Karpas-422 (cell line): ENCODE measurements around the gene LRRC26. TPM values are rescaled to one million over a fixed set of nuclear protein-coding genes. Genes with fewer than 3 reads are reported as not detected.

Experiments used
- DNase-seq: peaks from one replicate; pipeline ENCODE4 v3.0.0-alpha.2; 2015
- H2AFZ ChIP-seq: fragments of 200-600 bp; sonication (generic); 2 replicates; pipeline ENCODE4 v1.6.1; 2014; ENCODE audit warnings: antibody characterized with exemption, low read length, mixed read lengths
- H3K27ac ChIP-seq: fragments of 200-600 bp; sonication (generic); 2 replicates; pipeline ENCODE4 v1.5.1; 2014; ENCODE audit warnings: mild to moderate bottlenecking, low read length, moderate library complexity
- H3K27me3 ChIP-seq: fragments of 200-600 bp; sonication (generic); 2 replicates; pipeline ENCODE4 v1.6.1; 2014; ENCODE audit warnings: low read length, mixed read lengths
- H3K36me3 ChIP-seq: fragments of 200-600 bp; sonication (generic); 2 replicates; pipeline ENCODE4 v1.6.1; 2014; ENCODE audit warnings: low read length, mixed read lengths; ENCODE audit not compliant: insufficient read depth
- H3K4me1 ChIP-seq: fragments of 200-600 bp; sonication (generic); 2 replicates; pipeline ENCODE4 v1.6.1; 2014; ENCODE audit warnings: mild to moderate bottlenecking, low read length, mixed read lengths
- H3K4me2 ChIP-seq: fragments of 200-600 bp; sonication (generic); 2 replicates; pipeline ENCODE4 v1.6.1; 2014; ENCODE audit warnings: low read length, low read depth, mild to moderate bottlenecking; ENCODE audit not compliant: poor library complexity, severe bottlenecking
- H3K4me3 ChIP-seq: fragments of 200-600 bp; sonication (generic); 2 replicates; pipeline ENCODE4 v1.5.1; 2014; ENCODE audit warnings: mild to moderate bottlenecking, antibody characterized with exemption, low read length, mixed read lengths
- H3K79me2 ChIP-seq: fragments of 200-600 bp; sonication (generic); 2 replicates; pipeline ENCODE4 v1.6.1; 2014; ENCODE audit warnings: mild to moderate bottlenecking, low read length, mixed read lengths
- H3K9ac ChIP-seq: fragments of 200-600 bp; sonication (generic); 2 replicates; pipeline ENCODE4 v1.6.0; 2014; ENCODE audit warnings: low read length
- H3K9me2 ChIP-seq: fragments of 200-600 bp; sonication (generic), shearing (Covaris generic); replicated peaks from 2 replicates; pipeline ENCODE4 v1.6.0; 2014; ENCODE audit warnings: mild to moderate bottlenecking, low read length, moderate library complexity; ENCODE audit not compliant: insufficient read depth
- H3K9me3 ChIP-seq: fragments of 300-700, 200-600 bp; sonication (generic); 2 replicates; pipeline ENCODE4 v1.6.1; 2014; ENCODE audit warnings: low read length, mixed read lengths
- H4K20me1 ChIP-seq: fragments of 200-600 bp; sonication (generic); 2 replicates; pipeline ENCODE4 v1.6.1; 2014; ENCODE audit warnings: mild to moderate bottlenecking, antibody characterized with exemption, low read length, low read depth; ENCODE audit not compliant: insufficient read depth
- total RNA-seq: library from RNA; depleted of rRNA; stranded (reverse); fragments of >200 nt; shearing (Covaris generic); gene quantifications from 2 replicates; pipeline ENCODE4 v1.2.3, GENCODE V29; 2014; ENCODE audit warnings: low replicate concordance

The LRRC26 gene
- total RNA-seq, 1 experiment from 2014 or later, result not detected

DNA sequence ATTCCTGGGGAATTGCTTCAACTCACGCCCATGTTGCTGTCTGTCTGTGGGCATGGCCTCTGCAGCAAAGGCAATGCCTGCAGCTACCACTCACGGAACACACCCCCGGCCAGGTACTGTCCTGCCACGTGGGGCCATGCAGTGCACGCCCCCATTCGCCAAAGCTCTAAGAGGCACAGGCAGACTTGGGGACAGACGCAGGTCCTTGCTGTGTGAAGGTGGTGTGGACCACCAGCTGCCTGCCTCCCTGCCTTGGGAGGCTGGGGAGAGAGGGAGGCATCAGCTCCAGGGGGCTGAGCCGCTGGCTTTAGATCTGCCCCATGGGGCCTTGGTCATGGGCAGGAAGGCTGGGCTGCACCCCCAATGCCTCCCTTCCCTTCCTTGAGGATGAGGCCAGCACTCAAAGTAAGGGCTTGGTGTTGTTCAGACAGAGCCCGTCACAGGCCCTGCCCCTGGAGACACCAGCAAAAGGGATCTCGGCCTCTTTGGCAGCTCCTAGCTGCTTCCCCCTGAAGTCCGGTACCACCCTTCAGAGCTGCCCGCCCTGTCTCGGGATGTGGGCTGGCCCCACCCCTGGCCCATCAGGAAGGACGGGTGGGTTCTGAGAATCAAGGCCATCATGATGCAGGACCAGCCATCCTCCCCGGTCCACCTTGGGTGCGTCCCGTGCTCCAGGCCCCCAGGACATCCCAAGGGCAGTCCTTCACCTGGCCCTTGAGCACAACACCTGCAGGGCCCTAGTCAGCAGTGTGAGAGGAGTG, 28.6 kb downstream of the LRRC26 start:
- H3K27ac ChIP-seq, result no peak overlapping the region
- no peaks in the 10 kb centered on the region for H3K9me3 ChIP-seq
- peaks cover 6% of the 10 kb centered on the region; the same call in 1 of the 2 replicates for H3K4me1 ChIP-seq
- H3K79me2 ChIP-seq, result no peaks in the 10 kb centered on the region
- H3K4me3 ChIP-seq, result no peak overlapping the region
- no peak overlapping the region for H3K9ac ChIP-seq
- H3K4me2 ChIP-seq, result no peak overlapping the region
- no peaks in the 10 kb centered on the region for H4K20me1 ChIP-seq
- H2AFZ ChIP-seq, result no peak overlapping the region
- H3K27me3 ChIP-seq, result no peaks in the 10 kb centered on the region
- H3K9me2 ChIP-seq, result no peaks in the 10 kb centered on the region
- no peak for DNase-seq
- no peaks in the 10 kb centered on the region for H3K36me3 ChIP-seq

DNA sequence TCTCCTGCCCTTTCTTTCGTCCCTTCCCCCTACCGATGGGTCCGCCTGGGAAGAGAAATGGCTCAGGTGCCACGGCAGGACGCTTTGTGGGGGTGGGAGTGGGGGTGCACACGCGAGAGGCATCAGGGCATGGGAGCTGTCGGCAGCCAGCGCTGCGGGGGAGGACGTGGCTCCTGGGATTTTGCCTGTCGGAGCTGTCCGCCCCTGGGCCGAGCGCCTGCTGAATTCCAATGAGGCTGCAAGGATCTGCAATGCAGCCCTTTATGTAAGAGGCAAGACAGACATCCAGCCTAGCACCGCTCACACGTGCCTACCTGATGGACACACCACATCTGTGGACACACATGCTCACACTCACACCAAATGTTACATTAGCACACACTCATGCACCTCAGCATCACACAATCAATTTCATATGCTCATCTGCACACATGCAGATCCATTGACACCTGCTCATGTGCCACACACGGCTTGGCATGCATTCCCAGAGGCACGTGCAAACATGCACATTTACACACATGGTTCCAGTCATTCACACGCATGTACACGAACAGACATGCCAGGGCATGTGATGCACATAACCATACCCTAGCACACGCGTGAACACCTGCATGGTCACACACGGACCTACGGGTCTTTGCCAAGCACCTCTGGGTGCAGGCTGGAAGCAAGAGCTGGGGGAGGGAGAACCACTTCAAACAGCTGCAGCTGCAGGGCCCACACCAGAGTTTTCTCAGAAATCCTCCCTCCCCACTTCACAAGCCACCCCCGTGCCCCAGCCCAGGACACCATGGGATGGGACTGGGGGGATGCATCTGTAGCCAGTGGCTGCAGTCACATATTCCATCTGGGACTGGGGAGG, 29.5 kb downstream of the LRRC26 start:
- H3K36me3 ChIP-seq, result no peaks in the 10 kb centered on the region
- no peaks in the 10 kb centered on the region for H3K9me2 ChIP-seq
- H3K9me3 ChIP-seq, result no peaks in the 10 kb centered on the region
- H3K4me3 ChIP-seq, result no peak overlapping the region
- no peak overlapping the region for H3K27ac ChIP-seq
- H3K79me2 ChIP-seq, result no peaks in the 10 kb centered on the region
- peaks cover 6% of the 10 kb centered on the region; the same call in 1 of the 2 replicates for H3K4me1 ChIP-seq
- no peaks in the 10 kb centered on the region for H3K27me3 ChIP-seq
- no peak overlapping the region for H3K9ac ChIP-seq
- no peak for DNase-seq
- no peaks in the 10 kb centered on the region for H4K20me1 ChIP-seq
- H3K4me2 ChIP-seq, result no peak overlapping the region
- no peak overlapping the region for H2AFZ ChIP-seq

DNA sequence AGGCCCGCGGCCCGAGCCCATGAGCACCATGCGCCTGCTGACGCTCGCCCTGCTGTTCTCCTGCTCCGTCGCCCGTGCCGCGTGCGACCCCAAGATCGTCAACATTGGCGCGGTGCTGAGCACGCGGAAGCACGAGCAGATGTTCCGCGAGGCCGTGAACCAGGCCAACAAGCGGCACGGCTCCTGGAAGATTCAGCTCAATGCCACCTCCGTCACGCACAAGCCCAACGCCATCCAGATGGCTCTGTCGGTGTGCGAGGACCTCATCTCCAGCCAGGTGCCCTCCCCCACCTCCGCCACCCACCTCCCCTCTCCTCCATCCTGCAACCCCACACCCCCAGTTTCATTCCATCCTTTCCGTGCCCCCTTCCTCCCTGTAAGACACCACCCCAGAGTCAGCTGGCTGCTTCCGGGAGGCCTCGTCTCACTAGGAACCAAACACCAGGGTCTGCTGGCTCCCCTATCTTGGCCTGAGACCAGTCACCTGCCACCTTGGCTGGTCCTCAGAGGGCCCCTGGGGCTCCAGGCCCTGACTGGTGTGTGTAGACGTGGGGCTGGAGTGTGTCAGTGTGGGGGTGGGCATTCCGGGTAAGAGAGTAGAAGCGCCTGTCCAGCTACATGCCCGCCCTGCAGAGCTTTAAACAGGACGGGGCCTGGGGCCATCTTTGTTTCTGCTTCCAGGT, 30.2 kb downstream of the LRRC26 start:
- Histone ChIP-seq H3K4me2 (no peak overlapping the region), H4K20me1 (no peaks in the 10 kb centered on the region), H3K9me2 (no peaks in the 10 kb centered on the region), H3K27ac (no peak overlapping the region), H2AFZ (no peak overlapping the region), H3K27me3 (no peaks in the 10 kb centered on the region), H3K79me2 (no peaks in the 10 kb centered on the region), H3K9me3 (no peaks in the 10 kb centered on the region), H3K9ac (no peak overlapping the region), H3K4me3 (no peak overlapping the region), H3K4me1 (peaks cover 6% of the 10 kb centered on the region; the same call in 1 of the 2 replicates), H3K36me3 (no peaks in the 10 kb centered on the region)
- DNase-seq, result no peak

DNA sequence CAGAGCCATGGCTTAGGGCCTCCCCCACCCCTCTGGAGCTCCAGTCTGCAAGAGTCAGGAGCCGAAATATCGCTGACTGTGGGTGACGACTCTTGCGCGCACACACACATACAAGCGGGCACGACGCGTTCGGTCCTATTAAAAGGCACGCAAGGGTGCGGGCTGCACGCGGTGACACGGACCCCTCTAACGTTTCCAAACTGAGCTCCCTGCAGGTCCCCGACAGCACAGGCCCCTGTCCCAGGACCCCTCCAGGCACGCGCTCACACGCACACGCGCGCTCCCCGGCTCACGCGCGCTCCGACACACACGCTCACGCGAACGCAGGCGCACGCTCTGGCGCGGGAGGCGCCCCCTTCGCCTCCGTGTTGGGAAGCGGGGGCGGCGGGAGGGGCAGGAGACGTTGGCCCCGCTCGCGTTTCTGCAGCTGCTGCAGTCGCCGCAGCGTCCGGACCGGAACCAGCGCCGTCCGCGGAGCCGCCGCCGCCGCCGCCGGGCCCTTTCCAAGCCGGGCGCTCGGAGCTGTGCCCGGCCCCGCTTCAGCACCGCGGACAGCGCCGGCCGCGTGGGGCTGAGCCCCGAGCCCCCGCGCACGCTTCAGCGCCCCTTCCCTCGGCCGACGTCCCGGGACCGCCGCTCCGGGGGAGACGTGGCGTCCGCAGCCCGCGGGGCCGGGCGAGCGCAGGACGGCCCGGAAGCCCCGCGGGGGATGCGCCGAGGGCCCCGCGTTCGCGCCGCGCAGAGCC, 31.0 kb downstream of the LRRC26 start, which contains the start of gene GRIN1:
TSS of gene GRIN1 (plus strand) at position 433 of the 746 bp plus-strand sequence. CDS start 333 bp downstream, outside the sequence.
- no peaks in the 10 kb centered on the region for H3K27me3 ChIP-seq
- H3K4me3 ChIP-seq, result no peak within 1 kb of the TSS
- no peak for DNase-seq
- H3K9ac ChIP-seq, result no peak within 1 kb of the TSS
- H3K4me1 ChIP-seq, result peaks cover 6% of the 10 kb centered on the region; the same call in 1 of the 2 replicates
- no peaks in the 10 kb centered on the region for H3K36me3 ChIP-seq
- H2AFZ ChIP-seq, result no peak within 1 kb of the TSS
- no peak within 1 kb of the TSS for H3K27ac ChIP-seq
- no peaks in the 10 kb centered on the region for H4K20me1 ChIP-seq
- H3K79me2 ChIP-seq, result no peaks in the 10 kb centered on the region
- no peaks in the 10 kb centered on the region for H3K9me2 ChIP-seq
- no peak within 1 kb of the TSS for H3K4me2 ChIP-seq
- no peaks in the 10 kb centered on the region for H3K9me3 ChIP-seq

DNA sequence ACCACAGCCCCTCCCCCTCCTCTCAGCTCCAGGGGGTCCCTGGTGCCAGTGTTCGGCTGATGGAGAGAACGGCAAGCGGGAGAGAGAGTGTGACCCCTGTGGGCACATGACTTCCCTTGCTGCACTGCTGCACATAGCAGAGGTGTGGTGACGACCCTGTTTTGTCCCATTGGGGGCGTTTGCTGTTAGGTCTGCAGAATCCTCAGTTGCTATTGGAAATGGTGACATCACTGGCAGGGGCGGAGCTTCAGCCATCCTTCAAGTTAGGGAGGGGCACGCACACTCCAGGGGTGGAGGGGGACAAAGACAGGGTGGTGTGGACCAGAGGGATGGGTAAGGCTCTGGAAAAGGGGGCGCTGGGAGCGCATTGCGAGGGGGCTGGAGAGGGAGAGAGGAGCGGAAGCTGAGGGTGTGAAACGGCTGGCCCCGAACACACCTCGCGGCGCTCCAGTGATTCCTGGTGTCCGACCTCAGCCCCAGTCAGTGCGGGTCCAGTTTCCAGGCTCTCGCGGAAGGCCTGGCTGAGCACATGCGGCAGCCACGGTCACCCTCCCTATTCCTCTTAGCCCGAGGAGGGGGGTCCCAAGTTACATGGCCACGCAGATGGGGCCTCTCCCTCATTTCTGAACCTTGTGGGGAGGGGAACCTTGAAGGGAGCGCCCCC, 31.7 kb downstream of the LRRC26 start:
- Histone ChIP-seq H3K27me3 (no peaks in the 10 kb centered on the region), H3K9me3 (no peaks in the 10 kb centered on the region), H4K20me1 (no peaks in the 10 kb centered on the region), H3K27ac (no peak overlapping the region), H3K9ac (no peak overlapping the region), H3K4me2 (no peak overlapping the region), H3K9me2 (no peaks in the 10 kb centered on the region), H3K79me2 (no peaks in the 10 kb centered on the region), H2AFZ (no peak overlapping the region), H3K4me3 (no peak overlapping the region), H3K4me1 (peaks cover 6% of the 10 kb centered on the region; the same call in 1 of the 2 replicates), H3K36me3 (no peaks in the 10 kb centered on the region)
- peak; percentile 82 for DNase-seq

DNA sequence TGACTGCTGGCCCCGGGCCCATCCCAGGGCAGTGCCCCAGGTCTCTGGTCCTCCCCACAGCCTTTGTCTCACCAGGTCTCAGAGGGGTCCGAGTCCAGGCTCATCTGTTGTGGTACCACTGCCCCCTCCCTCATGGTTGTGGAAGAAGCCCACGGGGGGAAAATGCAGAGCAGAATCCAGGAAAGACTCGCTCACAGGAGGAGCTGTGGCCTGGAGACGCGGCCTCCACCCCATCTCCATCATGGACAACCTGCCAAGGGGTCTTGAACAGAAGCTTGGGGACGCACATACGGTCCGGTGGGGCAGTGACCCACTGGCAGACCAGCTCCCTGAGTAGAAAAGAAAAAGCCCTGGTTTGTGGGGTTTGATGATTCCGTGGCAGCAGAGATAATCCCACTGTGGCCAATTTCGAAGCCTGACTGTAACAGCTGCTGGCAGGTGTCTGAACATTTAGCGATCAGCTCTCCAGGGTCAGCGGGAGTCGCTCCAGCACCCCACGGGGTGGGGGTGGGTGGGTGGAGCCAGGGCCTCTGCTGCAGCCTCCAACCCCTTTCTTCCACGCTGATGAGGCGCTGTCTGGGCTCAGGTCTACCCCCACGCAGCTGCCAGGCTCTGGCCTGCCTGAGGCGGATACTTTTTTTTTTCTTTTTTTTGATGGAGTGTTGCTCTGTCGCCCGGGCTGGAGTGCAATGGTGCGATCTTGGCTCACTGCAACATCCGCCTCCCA, 32.8 kb downstream of the LRRC26 start:
- Histone ChIP-seq H3K4me1 (peaks cover 6% of the 10 kb centered on the region; the same call in 1 of the 2 replicates), H3K79me2 (no peaks in the 10 kb centered on the region), H3K27ac (no peak overlapping the region), H3K9me2 (no peaks in the 10 kb centered on the region), H3K4me2 (no peak overlapping the region), H3K9me3 (no peaks in the 10 kb centered on the region), H3K27me3 (no peaks in the 10 kb centered on the region), H3K36me3 (no peaks in the 10 kb centered on the region), H4K20me1 (no peaks in the 10 kb centered on the region), H3K4me3 (no peak overlapping the region), H3K9ac (no peak overlapping the region), H2AFZ (no peak overlapping the region)
- no peak for DNase-seq
